Transverse colon (tissue), 4 donors: ENCODE results near the gene ZBTB43. TPM values are rescaled to one million over a fixed set of nuclear protein-coding genes. Genes with fewer than 3 reads are reported as not detected.

Experiments
- DNase-seq: peaks from one replicate; pipeline ENCODE4 v3.0.0-alpha.2; 2019
- H3K27ac ChIP-seq, 4 donors: fragments of 200-600 bp; sonication (generic); 2 replicates each; pipeline ENCODE4 v1.5.1; 2016 to 2018; ENCODE audit warnings: inconsistent platforms in 4 of 4
- H3K27me3 ChIP-seq: fragments of 200-600 bp; sonication (generic); 2 replicates; pipeline ENCODE4 v1.5.1; 2017; ENCODE audit warnings: inconsistent platforms
- H3K36me3 ChIP-seq, 4 donors: fragments of 200-600 bp; sonication (generic); 2 replicates each; pipeline ENCODE4 v1.5.1; 2017 to 2019; ENCODE audit warnings: inconsistent platforms in 4 of 4
- H3K4me1 ChIP-seq, 4 donors: fragments of 200-600 bp; sonication (generic); 2 replicates each; pipeline ENCODE4 v1.5.1; 2017 to 2020; ENCODE audit warnings: inconsistent platforms in 4 of 4
- H3K4me3 ChIP-seq, 4 donors: fragments of 200-600 bp; sonication (generic); 1 replicate in 1 of 4; 2 replicates in 3 of 4; pipeline versions ENCODE4 v1.5.1 to v1.6.1; 2017 to 2019; ENCODE audit warnings: inconsistent platforms in 4 of 4
- H3K9me3 ChIP-seq, 2 donors: fragments of 200-600 bp; sonication (generic); 2 replicates each; pipeline ENCODE4 v1.5.1; 2017 to 2019; ENCODE audit warnings: inconsistent platforms in 2 of 2
- CTCF ChIP-seq, 5 experiments: fragments of 200-600 bp in 3 of 5; fragments of 450-650 bp in 2 of 5; sonication (generic) in 3 of 5; IDR thresholded peaks; 1 replicate in 2 of 5; 2 replicates in 3 of 5; pipeline ENCODE4 v1.5.1; 2016 to 2017; ENCODE audit warnings: antibody characterized with exemption in 5 of 5, inconsistent platforms in 3 of 5, mild to moderate bottlenecking in 2 of 5, moderate library complexity in 1 of 5
- EP300 ChIP-seq: sonication (generic); formaldehyde crosslinking; IDR thresholded peaks from one replicate; pipeline ENCODE4 v1.6.1; 2017; ENCODE audit warnings: antibody characterized with exemption, low read depth
- POLR2A ChIP-seq: fragments of 450-650 bp; IDR thresholded peaks from one replicate; pipeline ENCODE4 v1.6.1; 2016; ENCODE audit warnings: antibody characterized with exemption, mild to moderate bottlenecking, moderate library complexity
- POLR2AphosphoS5 ChIP-seq, 3 donors: sonication (generic); formaldehyde crosslinking; IDR thresholded peaks; one replicate each; pipeline ENCODE4 v1.6.1; 2016; ENCODE audit warnings: antibody characterized with exemption in 3 of 3
- WGBS, 2 donors: methylation state at CpG; one replicate each; pipeline ENCODE4 v1.1.5; 2018; ENCODE audit warnings: low coverage in 1 of 2; 5-methylcytosine and 5-hydroxymethylcytosine counted together
- in situ Hi-C, 4 donors: fragments of 200-750 bp; cut with MboI; loops; one replicate each; pipeline versions ENCODE4 v1.15.0 to v1.15.1; 2017; ENCODE audit warnings: low sequenced_read_pairs in 3 of 4, low pct_ligation_motif_present in 1 of 4, low pct_unique_long_range_greater_than_20kb in 1 of 4
- intact Hi-C: fragments of 100-400 bp; cut with DNase I; formaldehyde crosslinking; loops from one replicate; pipeline ENCODE4 v1.15.1; 2023; ENCODE audit warnings: low total_unique reads
- total RNA-seq, 4 donors: library from RNA; depleted of rRNA; stranded (reverse); fragments of >200 nt; gene quantifications; one replicate each; pipeline ENCODE4 v1.1.0, GENCODE V29; 2016

The ZBTB43 gene
- total RNA-seq, 4 donors from 2014 or later: 5.0 to 19.5 (median 16.6) TPM

- H3K4me1 ChIP-seq: no peaks in the 10 kb centered on the region
- no peak for TF ChIP-seq CTCF (IDR thresholded peaks at IDR 0.05)
- TF ChIP-seq POLR2AphosphoS5 (IDR thresholded peaks at IDR 0.05): no peak
- no peak for TF ChIP-seq EP300
- TF ChIP-seq POLR2A: no peak
- H3K27ac ChIP-seq: no peak overlapping the region
- H3K36me3 ChIP-seq: no peaks in the 10 kb centered on the region
- H3K27me3 ChIP-seq: no peaks in the 10 kb centered on the region
- in situ Hi-C loops: no loop called here
- 59 to 94% methylated on average over 9 to 10 of the region's 10 CpGs for WGBS, 2 donors
- no peak overlapping the region for H3K4me3 ChIP-seq
- intact Hi-C loops: no loop called here
- H3K9me3 ChIP-seq: no peaks in the 10 kb centered on the region
- no peak for DNase-seq
These were observed 82.1 kb downstream of the ZBTB43 start for GRCh38 chr9:126886897-126887296.

Other genes with a start within 250 kb of the ZBTB43 start
- under 1 TPM in 1 of 4 donors, not detected in 3; 0.64 TPM for gene LMX1B, start 191.1 kb upstream of the ZBTB43 start, total RNA-seq
- gene ZBTB34, start 55.6 kb downstream of the ZBTB43 start, total RNA-seq: 10 to 100 TPM in 3 of 4 donors, 1 to 10 TPM in 1; 6.0 to 14.9 (median 10.3) TPM
- 100 to 1,000 TPM in 2 of 4 donors, 10 to 100 TPM in 2; 46.0 to 119 (median 87.6) TPM for gene RALGPS1, start 109.7 kb downstream of the ZBTB43 start, total RNA-seq